Neuronal stem cell (in vitro differentiated cells): Measurements from ENCODE around the gene BABAM2.

ENCODE experiments used
- DNase-seq: peaks from one replicate; pipeline ENCODE4 v3.0.0-alpha.2; 2013; ENCODE audit warnings: low spot score
- H2AFZ ChIP-seq: one replicate; pipeline ENCODE4 v1.6.1; 2013; ENCODE audit warnings: mild to moderate bottlenecking, low read length, inconsistent platforms
- H2AK5ac ChIP-seq: 2 replicates; pipeline ENCODE4 v1.6.1; 2013; ENCODE audit warnings: low read depth, mild to moderate bottlenecking, inconsistent platforms, low read length, moderate library complexity, mixed read lengths
- H2BK120ac ChIP-seq: 2 replicates; pipeline ENCODE4 v1.6.1; 2013; ENCODE audit warnings: low read depth, mild to moderate bottlenecking, inconsistent platforms, low read length, moderate library complexity, mixed read lengths
- H2BK12ac ChIP-seq: one replicate; pipeline ENCODE4 v1.6.1; 2013; ENCODE audit warnings: low read length, inconsistent platforms
- H2BK15ac ChIP-seq: 2 replicates; pipeline ENCODE4 v1.6.1; 2013; ENCODE audit warnings: mild to moderate bottlenecking, low read length, inconsistent platforms, mixed read lengths
- H2BK5ac ChIP-seq: one replicate; pipeline ENCODE4 v1.6.1; 2013; ENCODE audit warnings: inconsistent platforms, mild to moderate bottlenecking, low read length, moderate library complexity
- H3K14ac ChIP-seq: one replicate; pipeline ENCODE4 v1.6.1; 2013; ENCODE audit warnings: low read length, inconsistent platforms
- H3K18ac ChIP-seq: 2 replicates; pipeline ENCODE4 v1.6.1; 2013; ENCODE audit warnings: low read length, inconsistent platforms
- H3K23ac ChIP-seq: 2 replicates; pipeline ENCODE4 v1.6.1; 2013; ENCODE audit warnings: low read depth, mild to moderate bottlenecking, mixed read lengths, low read length, inconsistent platforms; ENCODE audit not compliant: poor library complexity
- H3K27ac ChIP-seq: replicated peaks from 3 replicates; pipeline ENCODE4 v1.5.1; 2013; ENCODE audit warnings: low read length, inconsistent platforms
- H3K27me3 ChIP-seq, 3 experiments: 2 replicates each; pipeline ENCODE4 v1.6.1; 2013; ENCODE audit warnings: low read length in 3 of 3, mild to moderate bottlenecking in 2 of 3, inconsistent platforms in 1 of 3, low read depth in 1 of 3, mixed read lengths in 1 of 3, moderate library complexity in 1 of 3; ENCODE audit not compliant: control insufficient read depth in 3 of 3, insufficient read depth in 3 of 3
- H3K36me3 ChIP-seq, 2 donors: replicated peaks in 1 of 2; 2 replicates each; pipeline ENCODE4 v1.6.1; 2013; ENCODE audit warnings: low read length in 2 of 2; ENCODE audit not compliant: control insufficient read depth in 2 of 2, insufficient read depth in 2 of 2
- H3K4ac ChIP-seq: 2 replicates; pipeline ENCODE4 v1.6.1; 2013; ENCODE audit warnings: inconsistent platforms, mild to moderate bottlenecking, low read length, moderate library complexity
- H3K4me1 ChIP-seq, 2 donors: 1 replicate in 1 of 2; 2 replicates in 1 of 2; pipeline ENCODE4 v1.6.1; 2013; ENCODE audit warnings: low read length in 2 of 2, low read depth in 1 of 2; ENCODE audit not compliant: control insufficient read depth in 2 of 2, insufficient read depth in 1 of 2
- H3K4me2 ChIP-seq: one replicate; pipeline ENCODE4 v1.6.1; 2013; ENCODE audit warnings: mild to moderate bottlenecking, low read length, inconsistent platforms; ENCODE audit not compliant: insufficient read depth, poor library complexity, severe bottlenecking
- H3K4me3 ChIP-seq, 2 donors: 2 replicates each; pipeline ENCODE4 v1.5.1; 2013; ENCODE audit warnings: low read length in 2 of 2, mild to moderate bottlenecking in 2 of 2, inconsistent platforms in 1 of 2, moderate library complexity in 1 of 2
- H3K79me1 ChIP-seq: one replicate; pipeline ENCODE4 v1.6.1; 2013; ENCODE audit warnings: low read depth, mild to moderate bottlenecking, inconsistent platforms, low read length, moderate library complexity
- H3K9ac ChIP-seq: one replicate; pipeline ENCODE4 v1.6.1; 2013; ENCODE audit warnings: mild to moderate bottlenecking, low read depth, low read length, inconsistent platforms; ENCODE audit not compliant: poor library complexity
- H3K9me3 ChIP-seq, 2 donors: replicated peaks in 1 of 2; 2 replicates each; pipeline versions ENCODE3 to v1.6.1; 2013; ENCODE audit warnings: low read length in 2 of 2, mild to moderate bottlenecking in 2 of 2, inconsistent platforms in 1 of 2, low read depth in 1 of 2, mixed read lengths in 1 of 2, moderate library complexity in 1 of 2; ENCODE audit not compliant: control insufficient read depth in 2 of 2, insufficient read depth in 1 of 2
- H4K8ac ChIP-seq: one replicate; pipeline ENCODE4 v1.6.1; 2013; ENCODE audit warnings: low read depth, mild to moderate bottlenecking, inconsistent platforms, low read length, moderate library complexity
- H4K91ac ChIP-seq: one replicate; pipeline ENCODE4 v1.6.1; 2013; ENCODE audit warnings: low read length, low read depth, mild to moderate bottlenecking, inconsistent platforms; ENCODE audit not compliant: poor library complexity
- WGBS, 2 donors: extraction: QIAGEN DNeasy Blood & Tissue Kit; methylation state at CpG; one replicate each; pipeline ENCODE4 v1.1.7; 2013; ENCODE audit warnings: missing lambda C conversion rate in 2 of 2, mixed read lengths in 1 of 2; ENCODE audit not compliant: insufficient read length in 2 of 2, insufficient replicate concordance in 1 of 2; ENCODE audit errors: extremely low coverage in 2 of 2; 5-methylcytosine and 5-hydroxymethylcytosine counted together

BABAM2 gene

DNA sequence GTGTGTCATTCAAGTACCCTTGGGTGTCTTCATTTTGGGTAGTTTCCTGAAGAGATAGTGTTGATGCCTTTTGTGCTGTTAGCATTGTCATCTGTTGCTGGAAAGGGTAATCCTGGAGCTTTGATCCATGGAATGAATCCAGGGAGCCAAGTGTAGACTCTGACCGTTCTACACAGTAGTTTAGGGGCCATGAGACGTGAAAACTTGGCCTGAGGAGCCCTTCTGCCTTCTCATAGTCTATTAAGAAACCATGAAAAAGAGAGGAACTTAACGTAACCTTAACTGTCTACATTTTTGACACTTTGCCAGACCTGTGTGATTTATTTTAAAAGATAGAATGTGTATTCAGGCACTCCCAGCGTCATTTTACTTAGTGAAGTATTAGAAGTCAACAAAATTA, 194.0 kb downstream of the BABAM2 start:
- Histone ChIP-seq H2BK120ac (no peak overlapping the region), H3K4me3 (no peak overlapping the region), H2AFZ (no peak overlapping the region), H3K14ac (no peak overlapping the region), H3K4ac (no peak overlapping the region), H3K79me1 (no peaks in the 10 kb centered on the region), H3K23ac (no peak overlapping the region), H2BK12ac (no peak overlapping the region), H4K91ac (no peak overlapping the region), H2BK5ac (no peak overlapping the region), H3K36me3 (no peaks in the 10 kb centered on the region), H4K8ac (no peak overlapping the region), H3K27ac (no peak overlapping the region), H3K9ac (no peak overlapping the region), H3K9me3 (no peaks in the 10 kb centered on the region), H3K4me1 (no peaks in the 10 kb centered on the region), H3K27me3 (no peaks in the 10 kb centered on the region), H3K18ac (no peak overlapping the region), H3K4me2 (no peak overlapping the region), H2AK5ac (no peak overlapping the region), H2BK15ac (no peak overlapping the region)
- no peak for DNase-seq
- WGBS, 2 donors: no CpG with 5 or more reads among the region's 4 CpGs

GRCh38 chr2:28085201-28085600, 194.7 kb downstream of the BABAM2 start:
- H3K23ac ChIP-seq: no peak overlapping the region
- no peak overlapping the region for H3K4me3 ChIP-seq
- H3K9ac ChIP-seq: no peak overlapping the region
- H3K4me1 ChIP-seq: no peaks in the 10 kb centered on the region
- H3K18ac ChIP-seq: no peak overlapping the region
- no peaks in the 10 kb centered on the region for H3K79me1 ChIP-seq
- H3K27me3 ChIP-seq: no peaks in the 10 kb centered on the region
- no peak overlapping the region for H4K91ac ChIP-seq
- no peak overlapping the region for H4K8ac ChIP-seq
- H2AK5ac ChIP-seq: no peak overlapping the region
- no peak overlapping the region for H3K14ac ChIP-seq
- H2BK12ac ChIP-seq: no peak overlapping the region
- WGBS, 2 donors: no CpG with 5 or more reads among the region's 2 CpGs
- H2BK15ac ChIP-seq: no peak overlapping the region
- H2BK5ac ChIP-seq: no peak overlapping the region
- H2AFZ ChIP-seq: no peak overlapping the region
- H3K4ac ChIP-seq: no peak overlapping the region
- H3K36me3 ChIP-seq: no peaks in the 10 kb centered on the region
- no peak overlapping the region for H2BK120ac ChIP-seq
- H3K4me2 ChIP-seq: no peak overlapping the region
- no peak for DNase-seq
- H3K27ac ChIP-seq: no peak overlapping the region
- no peaks in the 10 kb centered on the region for H3K9me3 ChIP-seq

- DNase-seq: no peak
- Histone ChIP-seq H3K27ac (no peak overlapping the region), H3K14ac (no peak overlapping the region), H2AFZ (no peak overlapping the region), H3K9ac (no peak overlapping the region), H2BK15ac (no peak overlapping the region), H3K4me1 (no peaks in the 10 kb centered on the region), H3K36me3 (no peaks in the 10 kb centered on the region), H4K8ac (no peak overlapping the region), H3K18ac (no peak overlapping the region), H2AK5ac (no peak overlapping the region), H2BK12ac (no peak overlapping the region), H4K91ac (no peak overlapping the region), H2BK5ac (no peak overlapping the region), H2BK120ac (no peak overlapping the region), H3K9me3 (no peaks in the 10 kb centered on the region), H3K4ac (no peak overlapping the region), H3K79me1 (no peaks in the 10 kb centered on the region), H3K27me3 (no peaks in the 10 kb centered on the region), H3K4me3 (no peak overlapping the region), H3K23ac (no peak overlapping the region), H3K4me2 (no peak overlapping the region)
- no CpG with 5 or more reads among the region's 3 CpGs for WGBS, 2 donors
These were observed 196.1 kb downstream of the BABAM2 start for GRCh38 chr2:28086611-28087010.

DNA sequence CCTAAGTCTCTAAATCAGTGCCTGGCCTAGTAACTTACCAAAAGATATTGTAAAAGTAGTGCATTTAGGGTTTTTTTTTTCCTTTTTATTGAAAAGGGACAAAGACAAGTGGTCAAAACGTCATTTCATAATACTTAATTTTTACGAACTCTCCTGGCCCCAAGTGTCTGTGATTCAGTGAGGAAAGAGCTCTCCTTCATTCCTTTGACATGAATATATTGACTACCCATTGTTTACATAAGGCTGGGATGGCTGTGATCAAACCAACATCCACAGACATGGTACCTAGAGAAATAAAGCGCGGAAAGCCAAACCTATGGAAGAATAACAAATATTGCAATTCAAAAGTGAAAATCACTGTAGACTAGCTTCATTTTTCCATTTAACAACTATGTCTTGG, 198.4 kb downstream of the BABAM2 start:
- H2BK120ac ChIP-seq: no peak overlapping the region

More for the DNA sequence above, 198.4 kb downstream of the BABAM2 start:
- no peak overlapping the region for H3K18ac ChIP-seq
- no peak for DNase-seq
- H2BK5ac ChIP-seq: no peak overlapping the region
- no peaks in the 10 kb centered on the region for H3K36me3 ChIP-seq
- H3K9ac ChIP-seq: no peak overlapping the region
- H3K14ac ChIP-seq: no peak overlapping the region
- no peak overlapping the region for H3K4ac ChIP-seq
- H3K4me1 ChIP-seq: no peaks in the 10 kb centered on the region
- H2BK15ac ChIP-seq: no peak overlapping the region
- no CpG with 5 or more reads among the region's 4 CpGs for WGBS, 2 donors
- no peak overlapping the region for H3K4me2 ChIP-seq
- no peak overlapping the region for H4K8ac ChIP-seq
- H2AK5ac ChIP-seq: no peak overlapping the region
- H2AFZ ChIP-seq: no peak overlapping the region
- H3K27me3 ChIP-seq: no peaks in the 10 kb centered on the region
- H4K91ac ChIP-seq: no peak overlapping the region
- no peak overlapping the region for H3K27ac ChIP-seq
- no peak overlapping the region for H2BK12ac ChIP-seq
- no peak overlapping the region for H3K4me3 ChIP-seq
- H3K79me1 ChIP-seq: no peaks in the 10 kb centered on the region
- no peak overlapping the region for H3K23ac ChIP-seq
- H3K9me3 ChIP-seq: no peaks in the 10 kb centered on the region
